Ectodermal cell (in vitro differentiated cells): Measurements from ENCODE around the gene ST7.

Source experiments
- H3K27ac ChIP-seq: 2 replicates; pipeline ENCODE4 v1.7.0; 2013; ENCODE audit warnings: mild to moderate bottlenecking, low read depth, low read length; ENCODE audit not compliant: insufficient read depth, poor library complexity, severe bottlenecking
- H3K27me3 ChIP-seq: 2 replicates; pipeline ENCODE4 v1.7.0; 2013; ENCODE audit warnings: mild to moderate bottlenecking, low read length; ENCODE audit not compliant: insufficient read depth, control insufficient read depth, poor library complexity, severe bottlenecking
- H3K36me3 ChIP-seq: one replicate; pipeline ENCODE4 v1.7.0; 2013; ENCODE audit warnings: low read length; ENCODE audit not compliant: control insufficient read depth, insufficient read depth
- H3K4me1 ChIP-seq: one replicate; pipeline ENCODE4 v1.7.0; 2013; ENCODE audit warnings: low read length; ENCODE audit not compliant: control insufficient read depth, insufficient read depth
- H3K4me3 ChIP-seq: 2 replicates; pipeline ENCODE4 v1.7.0; 2013; ENCODE audit warnings: low read depth, low read length, control low read depth; ENCODE audit not compliant: insufficient read depth
- H3K9me3 ChIP-seq: 2 replicates; pipeline ENCODE4 v1.7.0; 2013; ENCODE audit warnings: mild to moderate bottlenecking, low read length, moderate library complexity; ENCODE audit not compliant: control insufficient read depth
- WGBS, 2 experiments: methylation state at CpG; one replicate each; pipeline ENCODE4 v1.1.7; 2013; ENCODE audit warnings: missing lambda C conversion rate in 2 of 2; 5-methylcytosine and 5-hydroxymethylcytosine counted together

The ST7 gene

GRCh38 chr7:117086788-117087187 is 133.5 kb downstream of the ST7 start:
- Histone ChIP-seq H3K36me3 (no peaks in the 10 kb centered on the region), H3K27me3 (no peaks in the 10 kb centered on the region), H3K27ac (no peak overlapping the region), H3K9me3 (no peaks in the 10 kb centered on the region), H3K4me1 (no peaks in the 10 kb centered on the region), H3K4me3 (no peak overlapping the region)
- whole genome bisulfite sequencing, 2 experiments, result 87 to 96% methylated on average over 2 to 3 of the region's 3 CpGs

DNA sequence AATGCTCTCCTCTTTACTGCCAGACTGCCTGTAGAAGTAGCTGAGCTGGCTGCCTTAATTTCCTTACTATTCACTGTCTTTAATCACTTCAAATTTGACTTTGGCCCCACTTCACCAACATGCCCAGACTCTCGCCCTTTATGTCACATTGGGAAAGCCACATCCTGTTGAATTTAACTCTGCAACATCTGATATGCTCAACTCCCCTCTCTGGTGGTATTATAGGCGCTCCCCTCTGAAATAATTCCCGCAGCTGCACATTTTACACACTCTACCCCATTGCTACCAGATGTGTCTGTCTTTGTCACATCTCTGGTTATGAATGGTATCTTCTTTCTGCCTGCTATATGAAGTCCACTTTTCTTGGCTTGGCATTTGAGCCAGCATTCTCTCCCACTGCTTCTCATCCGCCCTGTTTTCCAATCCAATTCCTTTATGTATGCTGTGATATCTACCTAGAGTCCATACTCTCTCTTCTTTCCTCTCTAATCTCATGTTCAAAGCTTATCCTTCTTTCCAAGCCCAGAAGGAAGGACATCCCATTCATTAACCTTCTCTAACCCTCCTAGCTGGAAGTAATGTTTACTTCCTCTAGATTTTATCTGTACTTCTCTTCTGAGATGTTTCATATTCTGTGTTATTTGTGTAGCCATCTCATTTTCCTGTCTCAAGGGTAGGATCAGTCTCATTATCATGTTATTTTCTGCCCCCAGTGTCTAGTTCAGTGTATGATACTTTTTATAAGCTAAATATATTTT is 134.5 kb downstream of the ST7 start:
- Histone ChIP-seq H3K27ac (no peak overlapping the region), H3K4me3 (no peak overlapping the region)
- 90 to 91% methylated on average over 4 of the region's 4 CpGs for WGBS, 2 experiments

GRCh38 chr7:117088623-117089194 is 135.4 kb downstream of the ST7 start:
- no peaks in the 10 kb centered on the region for H3K4me1 ChIP-seq
- WGBS, 2 experiments, result 97 to 99% methylated on average over 2 of the region's 2 CpGs
- no peaks in the 10 kb centered on the region for H3K9me3 ChIP-seq
- H3K36me3 ChIP-seq, result no peaks in the 10 kb centered on the region
- H3K27ac ChIP-seq, result no peak overlapping the region
- no peak overlapping the region for H3K4me3 ChIP-seq
- no peaks in the 10 kb centered on the region for H3K27me3 ChIP-seq

More for the DNA sequence above, 134.5 kb downstream of the ST7 start:
- Histone ChIP-seq H3K9me3 (no peaks in the 10 kb centered on the region), H3K27me3 (no peaks in the 10 kb centered on the region), H3K4me1 (no peaks in the 10 kb centered on the region), H3K36me3 (no peaks in the 10 kb centered on the region)

DNA sequence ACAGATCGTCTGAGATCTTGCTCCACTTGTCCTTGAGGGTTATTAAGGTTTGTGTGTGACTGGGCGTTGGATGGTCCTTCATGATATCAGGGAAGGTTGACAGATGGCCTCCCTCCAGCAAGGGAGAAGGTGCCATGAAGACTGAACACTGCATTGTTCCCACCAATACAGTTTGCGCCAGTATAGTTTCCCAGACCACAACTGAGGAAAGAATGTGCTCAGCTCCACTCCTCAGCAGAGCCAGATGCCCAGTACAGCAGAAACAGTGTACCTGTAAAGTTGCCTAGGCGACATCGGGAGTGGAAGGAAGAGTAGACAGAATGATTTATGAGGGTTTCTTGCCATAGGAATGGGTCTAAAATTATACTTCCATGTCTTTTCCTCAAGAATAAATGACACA is 137.5 kb downstream of the ST7 start:
- H3K9me3 ChIP-seq, result no peaks in the 10 kb centered on the region
- WGBS, 2 experiments, result 87 to 95% methylated on average over 5 of the region's 5 CpGs
- no peak overlapping the region for H3K27ac ChIP-seq
- H3K36me3 ChIP-seq, result no peaks in the 10 kb centered on the region
- H3K27me3 ChIP-seq, result no peaks in the 10 kb centered on the region
- no peaks in the 10 kb centered on the region for H3K4me1 ChIP-seq
- no peak overlapping the region for H3K4me3 ChIP-seq

- H3K9me3 ChIP-seq, result no peaks in the 10 kb centered on the region
- H3K36me3 ChIP-seq, result no peaks in the 10 kb centered on the region
- WGBS, 2 experiments, result 87 to 88% methylated on average over 3 of the region's 3 CpGs
- no peak overlapping the region for H3K4me3 ChIP-seq
- H3K4me1 ChIP-seq, result no peaks in the 10 kb centered on the region
- H3K27ac ChIP-seq, result no peak overlapping the region
- no peaks in the 10 kb centered on the region for H3K27me3 ChIP-seq
These were observed 138.4 kb downstream of the ST7 start for GRCh38 chr7:117091721-117092120.

GRCh38 chr7:117092785-117093184 is 139.5 kb downstream of the ST7 start:
- 91 to 93% methylated on average over 3 of the region's 3 CpGs for WGBS, 2 experiments
- no peak overlapping the region for H3K27ac ChIP-seq
- no peaks in the 10 kb centered on the region for H3K4me1 ChIP-seq
- no peaks in the 10 kb centered on the region for H3K9me3 ChIP-seq
- no peaks in the 10 kb centered on the region for H3K27me3 ChIP-seq
- H3K36me3 ChIP-seq, result no peaks in the 10 kb centered on the region
- H3K4me3 ChIP-seq, result no peak overlapping the region

DNA sequence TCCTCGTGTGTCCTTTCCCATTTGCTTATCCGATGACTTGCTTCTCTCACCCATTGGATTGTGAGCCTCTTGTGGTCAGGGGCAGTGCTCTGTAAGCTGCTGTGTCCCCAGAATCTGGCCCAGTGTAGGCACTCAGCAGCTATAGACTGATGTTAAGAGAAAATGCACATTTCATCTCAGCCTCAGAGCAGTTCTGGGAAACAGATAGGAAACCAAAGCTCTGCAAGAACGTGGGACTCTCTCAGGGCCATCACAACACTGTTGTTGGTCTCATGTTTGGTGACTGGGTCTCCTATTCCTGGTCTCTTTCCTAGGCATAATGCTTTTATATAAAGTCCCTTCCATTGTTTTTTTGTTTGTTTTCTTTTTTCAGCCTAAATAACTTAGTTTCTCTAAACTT is 141.2 kb downstream of the ST7 start:
- WGBS, 2 experiments, result 91 to 94% methylated on average over 3 of the region's 3 CpGs
- H3K4me3 ChIP-seq, result no peak overlapping the region
- no peak overlapping the region for H3K27ac ChIP-seq
- H3K27me3 ChIP-seq, result no peaks in the 10 kb centered on the region
- H3K9me3 ChIP-seq, result no peaks in the 10 kb centered on the region
- H3K4me1 ChIP-seq, result no peaks in the 10 kb centered on the region
- H3K36me3 ChIP-seq, result no peaks in the 10 kb centered on the region

DNA sequence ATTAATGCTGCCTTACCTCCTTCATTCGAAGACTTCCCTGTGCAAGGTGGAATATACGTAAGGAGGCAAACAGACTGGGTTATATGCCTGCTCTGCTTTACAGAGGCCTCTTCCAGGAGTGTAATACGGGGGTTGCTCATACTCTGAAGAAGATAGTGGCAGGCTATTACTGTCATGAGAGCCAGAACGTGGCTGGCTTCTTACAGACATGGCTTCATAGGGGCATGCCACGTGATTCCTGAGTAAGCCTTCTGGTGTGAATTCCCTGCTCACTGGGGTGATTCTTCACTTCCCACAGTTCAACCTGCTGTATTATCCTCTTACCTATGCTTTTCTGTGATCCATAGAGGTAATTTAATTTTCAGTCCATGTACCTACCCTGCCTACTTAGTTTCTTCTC is 141.8 kb downstream of the ST7 start:
- Histone ChIP-seq H3K27ac (no peak overlapping the region), H3K27me3 (no peaks in the 10 kb centered on the region), H3K4me1 (no peaks in the 10 kb centered on the region), H3K9me3 (no peaks in the 10 kb centered on the region), H3K36me3 (no peaks in the 10 kb centered on the region), H3K4me3 (no peak overlapping the region)
- WGBS, 2 experiments, result 94 to 95% methylated on average over 5 of the region's 5 CpGs

GRCh38 chr7:117096330-117096729 is 143.0 kb downstream of the ST7 start:
- no peak overlapping the region for H3K4me3 ChIP-seq
- H3K27me3 ChIP-seq, result no peaks in the 10 kb centered on the region
- no peak overlapping the region for H3K27ac ChIP-seq
- H3K9me3 ChIP-seq, result no peaks in the 10 kb centered on the region
- no peaks in the 10 kb centered on the region for H3K36me3 ChIP-seq
- H3K4me1 ChIP-seq, result no peaks in the 10 kb centered on the region
- WGBS, 2 experiments, result 79 to 86% methylated on average over 2 to 3 of the region's 4 CpGs

GRCh38 chr7:117096942-117097341 is 143.6 kb downstream of the ST7 start:
- Histone ChIP-seq H3K4me1 (no peaks in the 10 kb centered on the region), H3K4me3 (no peak overlapping the region), H3K27me3 (no peaks in the 10 kb centered on the region), H3K27ac (no peak overlapping the region), H3K9me3 (no peaks in the 10 kb centered on the region), H3K36me3 (no peaks in the 10 kb centered on the region)
